ENCODE measurements around the gene NFKBIA.
"Not testable (repeated sequence)": the region's sequence is repeated elsewhere in the genome, so short reads cannot be mapped to it uniquely, and the experiment has no call there.

Gene NFKBIA

GRCh38 chr14:35404449-35405303 is at the start of gene NFKBIA:
NFKBIA (minus strand) TSS chr14:35404749; CDS start chr14:35404644, 105 bp downstream.
- DNase-seq (ENCODE audit: low read depth in 2 of 3, low spot score in 2 of 3) = peak; percentile 94 to 95 (median 95)

DNA sequence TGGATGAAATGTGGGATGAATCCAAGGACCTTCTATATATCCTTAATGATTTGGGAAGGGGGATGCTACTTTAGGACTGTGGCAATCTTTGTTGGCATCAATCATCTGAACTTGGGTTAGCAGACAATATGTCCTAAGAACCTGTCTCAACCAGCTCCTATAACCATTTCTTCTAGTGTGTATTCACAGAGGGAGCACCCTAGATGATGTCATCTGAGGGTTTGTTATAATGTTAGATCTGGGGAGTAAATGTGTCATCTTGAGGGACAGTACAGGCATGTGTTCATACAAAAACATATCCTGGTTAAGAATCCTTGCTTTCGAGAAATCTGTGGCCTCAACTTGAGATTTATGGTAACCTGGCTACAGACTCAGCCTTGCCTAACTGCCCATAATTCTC is 41.9 kb upstream of the NFKBIA start:
- no peak for DNase-seq (ENCODE audit: low read depth in 2 of 3, low spot score in 2 of 3)

- DNase-seq (ENCODE audit: low read depth in 2 of 3, low spot score in 2 of 3) = no peak
Observed at GRCh38 chr14:35444104-35444503, 39.6 kb upstream of the NFKBIA start.

DNA sequence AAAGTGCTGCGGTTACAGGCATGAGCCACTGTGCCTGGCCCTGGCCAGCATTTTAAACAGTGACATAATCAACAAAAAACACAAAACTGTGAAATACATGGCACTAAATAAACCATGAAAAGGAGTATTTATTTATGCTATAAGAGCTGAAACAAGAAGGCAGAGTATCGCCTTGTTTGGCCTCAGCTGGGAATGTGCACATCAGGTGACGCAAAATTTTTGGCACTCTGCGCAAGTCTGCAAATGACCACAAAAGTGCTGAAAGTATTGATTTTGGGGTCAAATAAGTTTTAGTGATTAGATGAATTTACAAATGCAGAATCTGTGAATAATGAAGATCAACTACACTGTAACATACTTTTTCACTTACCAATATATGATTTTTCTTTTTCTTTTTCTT is 36.6 kb upstream of the NFKBIA start:
- DNase-seq (ENCODE audit: low read depth in 2 of 3, low spot score in 2 of 3) = no peak

DNA sequence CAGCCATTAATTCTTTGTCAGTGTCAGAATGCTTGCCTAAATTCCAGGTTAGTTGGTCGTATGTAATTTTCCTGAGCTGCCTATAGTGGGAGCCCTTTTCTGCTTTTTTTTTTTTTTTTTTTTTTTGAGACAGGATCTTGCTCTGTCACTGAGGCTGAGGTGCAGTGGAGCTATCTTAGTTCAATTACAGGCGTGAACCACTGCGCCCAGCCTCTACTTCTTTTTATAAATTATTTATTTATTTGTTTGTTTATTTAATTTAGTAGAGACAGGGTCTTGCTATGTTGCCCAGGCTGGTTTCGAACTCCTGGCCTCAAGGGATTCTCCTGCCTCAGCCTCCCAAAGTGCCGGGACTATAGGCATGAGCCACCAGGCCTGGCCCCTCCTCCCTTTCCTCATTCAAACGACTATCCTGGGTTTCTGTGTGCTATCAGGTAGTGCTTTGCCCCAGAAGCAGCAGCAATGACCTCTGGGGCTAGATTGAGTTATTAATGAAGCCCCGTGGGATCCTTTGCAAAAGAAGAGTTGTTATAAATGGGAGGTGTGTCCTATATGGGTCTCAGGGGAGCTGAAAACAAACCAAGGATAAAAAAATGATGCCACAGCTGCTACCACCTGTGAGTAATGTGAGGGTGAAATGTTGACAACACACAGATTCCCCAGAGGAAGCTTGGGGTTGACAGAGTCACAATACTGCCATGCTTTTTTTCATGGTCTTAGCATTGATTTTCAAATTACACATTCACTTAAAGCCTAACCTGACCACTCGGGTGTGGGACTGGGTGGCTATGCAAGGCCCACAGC is 34.6 kb upstream of the NFKBIA start:
- no peak for DNase-seq (ENCODE audit: low read depth in 2 of 3, low spot score in 2 of 3)

- not testable (repeated sequence) for DNase-seq (ENCODE audit: low read depth in 2 of 3, low spot score in 2 of 3)
Observed at GRCh38 chr14:35438492-35438891, 33.9 kb upstream of the NFKBIA start.

DNA sequence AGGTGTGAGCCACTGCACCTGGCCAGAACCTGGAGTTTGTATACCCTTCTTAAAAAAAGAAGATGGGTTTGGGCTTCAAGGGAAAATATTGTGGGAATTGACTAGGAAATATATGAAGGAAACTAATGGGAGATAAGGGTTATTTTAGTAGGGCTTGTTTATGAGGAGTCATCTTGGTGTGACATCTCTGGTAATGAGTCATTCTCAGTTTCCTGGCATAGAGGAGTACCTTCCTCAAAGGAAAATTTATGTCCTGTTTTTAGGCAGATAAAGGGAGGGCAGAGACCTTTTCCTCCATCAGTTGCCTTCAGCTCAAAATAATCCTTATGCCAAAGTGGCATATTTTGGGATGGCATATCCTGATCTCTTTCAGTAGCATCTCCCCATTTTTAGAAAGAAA is 30.6 kb upstream of the NFKBIA start:
- DNase-seq (ENCODE audit: low read depth in 2 of 3, low spot score in 2 of 3) = no peak

- DNase-seq (ENCODE audit: low read depth in 2 of 3, low spot score in 2 of 3) = no peak
Observed at GRCh38 chr14:35433826-35434225, 29.3 kb upstream of the NFKBIA start.

- no peak for DNase-seq (ENCODE audit: low read depth in 2 of 3, low spot score in 2 of 3)
Observed at GRCh38 chr14:35430459-35431199, 26.1 kb upstream of the NFKBIA start.

DNA sequence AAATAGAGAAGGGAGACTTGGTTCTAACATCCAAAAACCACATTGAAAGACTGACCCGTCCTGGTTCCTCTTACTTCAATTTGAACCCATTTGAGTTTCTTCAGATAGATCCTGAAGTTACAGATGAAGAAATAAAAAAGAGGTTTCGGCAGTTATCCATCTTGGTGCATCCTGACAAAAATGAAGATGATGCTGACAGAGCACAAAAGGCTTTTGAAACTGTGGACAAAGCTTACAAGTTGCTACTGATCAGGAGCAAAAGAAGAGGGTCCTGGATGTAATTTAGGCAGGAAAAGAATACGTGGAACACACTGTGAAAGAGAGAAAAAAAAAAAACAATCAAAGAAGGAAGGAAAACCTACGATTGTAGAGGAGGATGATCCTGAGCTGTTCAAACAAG is 25.4 kb upstream of the NFKBIA start:
- no peak for DNase-seq (ENCODE audit: low read depth in 2 of 3, low spot score in 2 of 3)

DNA sequence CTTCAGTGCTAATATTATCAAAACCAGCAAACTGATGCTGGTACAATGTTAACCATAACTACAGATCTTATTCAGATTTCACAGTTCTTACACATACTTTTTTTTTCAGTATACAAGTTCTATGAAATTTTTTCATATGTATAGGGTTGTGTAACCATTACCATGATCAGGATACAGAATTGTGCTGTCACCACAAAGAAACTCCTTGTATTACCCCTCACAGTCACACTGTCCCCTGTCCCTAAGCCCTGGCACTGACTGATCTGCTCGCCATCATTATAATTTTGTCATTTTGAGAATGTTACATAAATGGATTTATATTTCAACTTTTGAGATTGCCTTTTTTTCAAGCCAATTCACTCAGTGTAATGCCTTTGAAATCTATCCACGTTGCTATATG is 21.3 kb upstream of the NFKBIA start:
- no peak for DNase-seq (ENCODE audit: low read depth in 2 of 3, low spot score in 2 of 3)

DNA sequence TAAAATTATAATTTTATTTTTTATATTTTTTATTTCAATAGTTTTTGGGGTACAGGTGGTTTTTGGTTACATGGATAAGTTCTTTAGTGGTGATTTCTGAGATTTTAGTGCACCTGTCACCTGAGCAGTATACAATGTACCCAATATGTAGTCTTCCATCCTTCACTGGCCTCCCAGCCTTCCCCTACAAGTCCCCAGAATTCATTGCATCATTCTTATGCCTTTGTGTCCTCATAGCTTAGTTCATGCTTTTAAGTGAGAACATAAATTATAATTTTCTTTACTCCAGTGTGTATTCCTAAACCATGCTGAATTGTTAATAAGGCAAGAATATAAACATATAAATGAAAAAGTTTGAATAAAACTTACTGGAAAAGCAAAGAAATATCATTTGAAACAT is 19.1 kb upstream of the NFKBIA start:
- DNase-seq (ENCODE audit: low read depth in 2 of 3, low spot score in 2 of 3) = no peak

DNA sequence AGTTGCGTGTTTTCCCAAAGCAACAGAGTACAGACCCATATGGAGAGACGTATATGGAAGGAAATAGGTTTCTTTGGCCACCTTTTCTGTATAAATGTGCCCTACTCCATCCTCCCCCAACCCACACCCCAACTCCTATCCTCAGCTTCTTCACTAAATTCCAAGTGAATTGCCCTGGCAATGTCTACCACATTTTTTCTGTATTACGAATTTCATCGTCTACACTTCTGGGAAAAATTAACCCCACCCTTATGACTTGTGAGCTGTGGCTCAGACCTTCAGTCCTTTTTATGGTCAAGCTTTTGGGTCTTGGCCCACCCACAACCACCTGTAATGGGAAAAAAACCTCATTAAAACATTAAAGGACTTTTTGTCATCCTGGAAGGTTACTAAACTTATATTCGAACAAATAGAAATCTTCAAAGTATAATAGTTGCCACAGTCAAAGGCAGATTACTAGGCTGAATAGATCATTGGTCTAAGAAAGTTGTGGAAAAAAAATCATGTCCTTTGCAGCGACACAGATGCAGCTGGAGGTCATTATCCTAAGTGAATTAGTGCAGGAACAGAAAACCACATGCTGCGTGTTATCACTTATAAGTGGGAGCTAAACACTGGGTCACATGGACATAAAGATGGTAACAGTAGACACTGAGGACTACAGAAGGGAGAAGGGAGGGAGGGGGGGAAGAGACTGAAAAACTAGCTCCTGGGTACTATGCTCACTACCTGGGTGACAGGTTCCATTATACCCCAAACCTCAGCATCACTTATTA is 15.7 kb upstream of the NFKBIA start:
- DNase-seq (ENCODE audit: low read depth in 2 of 3, low spot score in 2 of 3) = no peak

- DNase-seq (ENCODE audit: low read depth in 2 of 3, low spot score in 2 of 3) = no peak
Observed at GRCh38 chr14:35419429-35419841, 14.9 kb upstream of the NFKBIA start.

DNA sequence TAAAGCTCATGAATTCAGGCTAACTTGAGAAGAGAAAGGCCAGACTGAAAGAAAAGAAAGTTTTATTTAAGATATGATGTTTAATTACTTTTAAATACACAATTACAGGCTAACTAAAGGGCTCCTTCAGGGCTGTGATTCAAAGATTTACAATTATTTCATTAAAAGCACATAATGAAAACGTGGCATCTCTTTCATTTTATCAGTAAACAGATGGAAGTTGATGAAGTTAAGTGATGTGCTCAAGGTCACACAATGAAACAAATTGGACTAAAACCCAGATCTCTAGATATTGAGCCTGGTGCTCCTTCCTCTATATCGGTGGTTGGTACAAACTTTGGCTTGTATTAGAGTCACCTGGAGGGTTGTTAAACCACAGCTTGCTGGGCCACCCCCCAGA is 13.5 kb upstream of the NFKBIA start:
- no peak for DNase-seq (ENCODE audit: low read depth in 2 of 3, low spot score in 2 of 3)

DNA sequence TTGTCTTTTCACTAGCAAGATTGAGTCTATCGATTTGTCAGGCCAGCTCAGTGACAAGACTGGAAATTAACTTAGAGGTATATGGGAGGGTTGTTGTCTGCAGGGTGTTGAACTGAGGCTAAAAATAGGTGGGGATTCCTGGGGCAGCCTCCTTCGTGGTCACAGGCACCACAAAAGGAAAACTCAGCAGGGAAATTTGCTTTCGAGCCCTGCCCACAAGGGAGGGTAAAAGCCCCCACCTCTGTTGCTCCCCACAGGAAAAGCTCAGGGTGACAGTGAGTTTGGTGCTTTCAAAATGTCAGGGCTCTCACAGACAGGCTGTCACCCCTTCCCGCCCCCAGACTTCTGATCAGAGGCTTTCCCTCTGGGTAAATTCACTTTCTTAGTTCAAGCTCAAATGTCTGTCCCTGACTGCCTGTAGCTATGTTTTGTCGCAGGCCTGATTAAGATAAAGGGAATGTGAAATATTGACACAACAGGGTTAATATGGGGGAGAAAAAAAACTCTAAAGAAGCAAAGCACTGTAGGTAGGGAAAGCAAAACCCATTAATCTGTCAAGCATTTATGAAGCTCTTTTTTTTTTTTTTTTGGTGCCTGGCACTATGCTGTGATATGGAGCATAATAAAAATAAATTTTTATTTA is 11.7 kb upstream of the NFKBIA start:
- peak in 1 of 3 experiments; percentile 72 for DNase-seq (ENCODE audit: low read depth in 2 of 3, low spot score in 2 of 3)

GRCh38 chr14:35414365-35414764 is 9.8 kb upstream of the NFKBIA start:
- no peak for DNase-seq (ENCODE audit: low read depth in 2 of 3, low spot score in 2 of 3)

DNA sequence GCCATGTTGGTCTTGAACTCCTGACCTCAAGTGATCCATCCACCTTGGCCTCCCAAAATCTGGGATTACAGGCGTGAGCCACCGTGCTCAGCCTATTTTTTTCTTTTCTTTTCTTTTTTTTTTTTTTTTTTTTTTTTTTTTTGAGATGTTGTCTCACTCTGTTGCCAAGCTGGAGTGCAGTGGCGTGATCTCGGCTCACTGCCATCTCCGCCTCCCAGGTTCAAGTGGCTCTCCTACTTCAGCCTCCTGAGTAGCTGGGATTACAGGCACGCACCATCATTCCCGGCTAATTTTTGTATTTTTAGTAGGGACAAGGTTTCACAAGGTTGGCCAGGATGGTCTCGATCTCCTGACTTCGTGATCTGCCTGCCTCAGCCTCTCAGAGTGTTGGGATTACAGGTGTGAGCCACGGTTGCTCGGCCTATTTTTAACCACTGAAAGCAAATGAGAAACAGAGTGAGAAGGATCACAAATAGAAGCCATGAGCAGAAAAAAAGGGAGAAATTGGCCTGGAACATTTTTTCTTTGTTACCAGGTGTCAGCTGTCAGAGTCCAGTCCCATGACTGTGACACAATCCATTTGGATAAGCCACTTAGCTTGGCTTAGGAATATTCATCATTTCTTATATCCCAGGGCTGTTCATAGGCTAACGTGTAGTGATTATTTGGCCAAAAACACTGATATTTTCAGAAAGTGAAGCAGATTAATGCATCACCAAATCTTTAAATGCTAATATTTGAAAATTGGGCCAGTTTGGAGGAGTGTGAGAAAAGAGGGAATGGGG is 7.9 kb upstream of the NFKBIA start:
- DNase-seq (ENCODE audit: low read depth in 2 of 3, low spot score in 2 of 3) = no peak

- no peak for DNase-seq (ENCODE audit: low read depth in 2 of 3, low spot score in 2 of 3)
Observed at GRCh38 chr14:35410858-35411257, 6.3 kb upstream of the NFKBIA start.

DNA sequence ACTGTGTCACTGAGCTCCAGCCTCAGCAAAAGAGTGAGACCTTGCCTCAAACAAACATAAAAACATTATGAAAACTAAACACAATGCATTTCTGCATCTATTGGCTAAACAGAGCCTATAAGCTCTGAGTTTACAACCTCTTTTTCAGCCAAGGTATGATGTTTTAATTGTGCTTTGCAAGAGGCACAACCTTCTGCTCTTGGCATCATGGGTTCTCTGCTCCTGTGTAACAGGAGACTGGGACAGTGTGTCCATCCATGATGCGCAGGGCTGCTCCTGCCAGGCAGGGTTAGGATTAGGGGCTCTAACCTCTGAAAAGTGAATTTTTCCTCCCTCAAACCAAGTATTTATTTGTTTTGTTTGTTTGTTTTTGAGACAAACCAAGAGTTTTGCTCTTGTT is 5.0 kb upstream of the NFKBIA start:
- DNase-seq (ENCODE audit: low read depth in 2 of 3, low spot score in 2 of 3) = no peak

Measured in activated CD8-positive, alpha-beta memory T cell treated with anti-CD3 and anti-CD28 coated beads for 48 hours (primary cell).